GM18502 (cell line): ENCODE data around the gene EXOC4.
"Not testable (repeated sequence)": the region's sequence is repeated elsewhere in the genome, so short reads cannot be mapped to it uniquely, and the experiment has no call there.

Experiments
- ATAC-seq: cut with Tn5 transposase; IDR thresholded peaks from one replicate; pipeline ENCODE4 v1.9.1; 2021; ENCODE audit warnings: mild to moderate bottlenecking; ENCODE audit not compliant: unreplicated experiment, poor library complexity

Gene EXOC4

GRCh38 chr7:133310232-133310862, 57.5 kb downstream of the EXOC4 start:
- no peak for ATAC-seq

GRCh38 chr7:133313575-133313974, 60.7 kb downstream of the EXOC4 start:
- no peak for ATAC-seq

DNA sequence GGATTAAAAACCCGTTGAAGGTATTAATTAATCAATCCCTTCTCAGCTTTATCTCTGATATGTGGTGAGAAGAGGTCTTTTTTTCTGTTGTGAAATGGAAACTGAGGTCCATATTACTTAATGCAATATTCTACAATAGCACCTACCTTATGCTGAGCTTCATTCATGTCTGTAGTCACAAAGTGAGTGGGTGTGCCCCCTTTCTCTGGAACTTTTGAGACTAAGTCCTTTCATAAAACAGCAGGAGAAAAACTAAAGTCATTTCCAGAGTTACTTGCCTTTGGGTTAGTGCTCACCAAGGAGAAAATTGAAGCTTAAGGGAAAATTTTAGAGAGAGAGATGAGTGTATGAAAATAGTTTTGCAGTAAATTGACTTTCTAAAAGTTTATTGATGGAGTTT, 61.2 kb downstream of the EXOC4 start:
- no peak for ATAC-seq

DNA sequence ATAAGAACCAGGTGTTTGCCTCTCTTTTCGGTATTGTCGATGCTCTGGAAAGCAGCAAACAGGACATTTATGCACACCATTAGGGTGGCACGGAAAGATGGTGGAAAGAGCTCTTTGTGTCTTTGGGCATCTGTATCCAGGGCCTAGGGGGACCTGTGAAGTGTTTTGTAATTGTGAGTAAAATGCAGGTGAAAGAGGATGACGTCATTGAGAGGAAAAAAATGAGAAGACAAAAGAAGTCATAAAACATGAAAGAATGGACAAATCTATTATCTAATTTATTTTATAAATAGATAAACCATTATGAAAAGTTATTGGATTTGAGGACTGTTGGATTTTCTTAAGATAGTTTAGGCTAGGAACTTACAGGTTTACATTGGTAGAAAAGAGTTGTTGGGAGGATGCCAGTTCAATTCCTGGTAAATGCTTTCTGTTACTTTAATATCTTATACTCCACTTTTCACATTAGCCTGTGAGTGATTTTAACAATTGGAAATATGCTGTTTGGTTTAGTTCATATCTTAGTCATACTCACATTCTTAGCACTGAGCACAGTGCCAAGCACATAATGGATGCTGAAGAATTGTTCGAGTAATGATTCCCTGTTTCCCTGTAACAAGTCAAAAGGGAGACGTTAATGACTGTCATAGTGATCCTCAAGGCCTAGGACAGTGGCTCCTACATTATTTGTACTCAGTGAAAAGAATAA, 62.6 kb downstream of the EXOC4 start:
- ATAC-seq, result no peak

DNA sequence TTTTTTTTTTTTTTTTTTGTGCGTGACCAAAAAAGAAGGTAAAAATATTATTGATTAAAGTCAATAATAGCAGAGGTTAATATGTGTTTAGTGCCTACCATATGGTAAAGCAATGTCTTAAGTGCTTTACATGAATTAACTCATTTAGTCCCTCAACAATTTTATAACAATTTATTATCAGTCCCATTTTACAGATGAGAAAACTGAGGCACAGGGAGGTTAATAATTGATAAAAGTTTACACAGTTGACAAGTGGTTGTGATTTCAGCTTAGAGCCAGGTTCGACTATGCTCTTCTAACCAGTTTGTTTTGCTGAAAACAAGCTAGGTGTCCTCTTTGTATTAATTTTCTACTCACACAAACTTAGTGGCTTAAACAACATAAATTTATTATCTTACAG, 67.0 kb downstream of the EXOC4 start:
- ATAC-seq, result no peak

- no peak for ATAC-seq
Observed at GRCh38 chr7:133320891-133321290, 68.0 kb downstream of the EXOC4 start.

- ATAC-seq, result not testable (repeated sequence)
Observed at GRCh38 chr7:133321366-133321765, 68.5 kb downstream of the EXOC4 start.

DNA sequence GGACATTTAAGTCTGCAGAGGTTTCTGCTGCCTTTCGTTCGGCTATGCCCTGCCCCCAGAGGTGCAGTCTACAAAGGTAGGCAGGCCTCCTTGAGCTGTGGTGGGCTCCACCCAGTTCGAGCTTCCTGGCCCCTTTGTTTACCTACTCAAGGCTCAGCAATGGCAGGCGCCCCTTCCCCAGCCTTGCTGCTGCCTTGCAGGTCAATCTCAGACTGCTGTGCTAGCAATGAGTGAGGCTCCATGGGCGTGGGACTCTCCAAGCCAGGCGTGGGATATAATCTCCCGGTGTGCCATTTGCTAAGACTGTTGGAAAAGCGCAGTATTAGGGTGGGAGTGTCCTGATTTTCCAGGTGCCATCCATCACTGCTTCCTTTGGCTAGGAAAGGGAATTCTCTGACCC, 73.9 kb downstream of the EXOC4 start:
- ATAC-seq, result not testable (repeated sequence)

DNA sequence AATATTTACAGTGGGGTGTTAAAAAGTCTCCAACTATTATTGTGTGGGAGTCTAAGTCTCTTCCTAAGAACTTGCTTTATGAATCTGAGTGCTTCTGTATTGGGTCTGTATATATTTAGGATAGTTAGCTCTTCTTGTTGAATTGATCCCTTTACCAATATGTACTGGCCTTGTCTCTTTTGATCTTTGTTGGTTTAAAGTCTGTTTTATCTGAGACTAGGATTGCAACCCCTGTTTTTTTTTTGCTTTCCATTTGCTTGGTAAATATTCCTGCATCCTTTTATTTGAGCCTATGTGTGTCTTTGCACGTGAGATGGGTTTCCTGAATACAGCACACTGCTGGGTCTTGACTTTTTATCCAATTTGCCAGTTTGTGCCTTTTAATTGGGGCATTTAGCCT, 75.1 kb downstream of the EXOC4 start:
- not testable (repeated sequence) for ATAC-seq

- no peak for ATAC-seq
Observed at GRCh38 chr7:133330085-133330484, 77.2 kb downstream of the EXOC4 start.

DNA sequence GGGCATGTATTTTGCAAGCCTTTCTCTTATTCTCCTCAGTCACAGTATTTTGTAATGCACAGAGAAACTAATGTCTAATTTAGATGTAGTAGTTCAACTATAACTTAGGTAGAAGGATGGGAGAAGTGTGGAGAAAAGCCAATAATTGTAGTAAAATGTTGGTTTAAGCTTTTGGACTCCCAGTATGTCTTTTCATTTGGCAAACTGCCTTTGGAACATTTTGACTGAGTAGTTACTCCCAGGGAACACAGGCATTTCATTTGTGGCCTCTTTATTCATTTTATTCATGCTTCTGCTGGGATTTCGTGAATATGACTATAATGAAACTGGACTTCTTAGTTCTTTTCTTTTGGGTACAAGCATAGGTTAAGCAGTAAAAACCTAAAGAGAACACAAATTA, 79.0 kb downstream of the EXOC4 start:
- no peak for ATAC-seq

DNA sequence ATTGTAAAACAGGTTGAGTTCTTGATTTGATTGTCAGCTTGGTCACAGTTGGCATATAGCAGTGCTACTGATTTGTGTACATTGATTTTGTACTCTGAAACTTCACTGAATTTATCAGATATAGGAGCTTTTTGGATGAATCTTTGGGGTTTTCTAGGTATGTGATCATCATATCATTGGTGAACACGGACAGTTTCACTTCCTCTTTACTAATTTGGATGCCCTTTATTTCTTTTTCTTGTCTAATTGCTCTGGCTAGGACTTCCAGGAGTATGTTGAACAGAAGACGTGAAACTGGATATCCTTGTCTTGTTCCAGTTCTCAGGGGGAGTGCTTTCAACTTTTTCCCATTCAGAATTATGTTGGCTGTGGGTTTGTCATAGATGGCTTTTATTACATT, 86.9 kb downstream of the EXOC4 start:
- ATAC-seq, result no peak

GRCh38 chr7:133344275-133344674, 91.4 kb downstream of the EXOC4 start:
- no peak for ATAC-seq

DNA sequence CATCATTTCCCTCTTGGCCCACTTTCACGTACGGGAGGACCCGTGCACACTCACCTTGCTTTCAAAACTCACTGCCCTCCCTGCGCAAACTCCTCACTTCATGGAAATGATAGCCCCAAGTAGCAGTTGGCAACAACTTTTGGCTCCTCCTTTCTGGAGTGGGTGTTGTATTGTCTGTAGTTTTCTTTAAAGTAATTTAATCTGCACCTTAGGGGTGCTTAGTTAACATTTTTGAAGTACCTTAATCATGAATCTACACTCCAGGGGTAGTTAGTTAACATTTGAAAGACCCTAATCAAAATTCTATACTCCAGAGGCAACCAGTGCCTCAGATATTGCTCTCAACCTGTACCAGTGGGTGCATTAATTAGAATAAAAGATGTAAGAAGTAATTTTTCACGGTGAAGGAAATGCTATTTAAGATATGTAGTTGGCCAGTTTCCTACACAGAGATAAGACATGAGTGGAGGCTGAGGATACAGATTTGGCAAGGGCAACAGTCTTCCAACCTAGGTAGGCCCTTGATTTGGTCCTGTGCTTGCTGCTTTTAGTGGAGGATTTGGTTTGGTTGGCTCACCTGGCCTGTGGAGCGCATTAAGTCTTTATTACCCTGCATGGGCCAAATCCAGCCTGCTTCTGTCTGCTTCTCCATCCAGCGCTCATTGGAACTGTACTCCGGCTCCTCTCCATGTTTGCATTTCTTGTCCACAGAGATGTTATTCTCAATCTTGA, 93.0 kb downstream of the EXOC4 start:
- ATAC-seq, result no peak

GRCh38 chr7:133348250-133348649, 95.4 kb downstream of the EXOC4 start:
- ATAC-seq, result no peak

DNA sequence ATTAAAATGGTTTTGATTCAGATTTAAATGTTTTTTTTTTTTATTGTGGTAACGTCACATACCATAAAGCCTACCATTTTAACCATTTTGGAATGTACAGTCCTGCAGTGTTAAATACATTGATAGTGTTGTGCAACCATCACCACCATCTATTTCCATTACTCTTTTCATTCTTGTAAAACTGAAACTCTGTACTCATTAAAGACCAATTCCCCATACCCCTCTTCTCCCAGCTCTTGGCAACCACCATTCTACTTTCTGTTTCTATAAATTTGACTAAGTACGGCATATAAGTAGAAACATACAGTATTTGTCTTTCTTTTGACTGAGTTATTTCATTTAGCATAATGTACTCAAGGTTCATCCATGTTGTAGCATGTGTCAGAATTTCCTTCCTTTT, 96.2 kb downstream of the EXOC4 start:
- ATAC-seq, result peak; percentile 55

GRCh38 chr7:133352430-133352829, 99.6 kb downstream of the EXOC4 start:
- no peak for ATAC-seq

- ATAC-seq, result no peak
Observed at GRCh38 chr7:133353775-133354174, 100.9 kb downstream of the EXOC4 start.

GRCh38 chr7:133354546-133355324, 101.9 kb downstream of the EXOC4 start:
- no peak for ATAC-seq

GRCh38 chr7:133355325-133355708, 102.4 kb downstream of the EXOC4 start:
- ATAC-seq, result no peak

GRCh38 chr7:133355822-133356221, 102.9 kb downstream of the EXOC4 start:
- no peak for ATAC-seq
